GM21367 (cell line): ENCODE results near the gene OR9K2.
"Not testable (repeated sequence)": the region's sequence is repeated elsewhere in the genome, so short reads cannot be mapped to it uniquely, and the experiment has no call there.

Experiments used
- ATAC-seq: cut with Tn5 transposase; IDR thresholded peaks from one replicate; pipeline ENCODE4 v1.9.1; 2021; ENCODE audit not compliant: unreplicated experiment

Gene OR9K2

GRCh38 chr12:55126106-55126505 lies at the start of gene OR9K2:
Gene OR9K2, plus strand, starts transcription at chr12:55126406. Its CDS starts 3,429 bp downstream, at chr12:55129835.
- ATAC-seq, result no peak

GRCh38 chr12:55092579-55092978 lies 33.6 kb upstream of the OR9K2 start:
- no peak for ATAC-seq

- ATAC-seq, result no peak
Measured at GRCh38 chr12:55112378-55112875, 13.8 kb upstream of the OR9K2 start.

GRCh38 chr12:55116152-55116551 lies 10.1 kb upstream of the OR9K2 start:
- no peak for ATAC-seq

- ATAC-seq, result no peak
Measured at GRCh38 chr12:55132816-55133215, 6.6 kb downstream of the OR9K2 start.

GRCh38 chr12:55142669-55143565 lies 16.7 kb downstream of the OR9K2 start:
- ATAC-seq, result no peak

GRCh38 chr12:55143566-55143870 lies 17.3 kb downstream of the OR9K2 start:
- no peak for ATAC-seq

GRCh38 chr12:55167010-55167640 lies 40.9 kb downstream of the OR9K2 start:
- ATAC-seq, result not testable (repeated sequence)

GRCh38 chr12:55171445-55171844 lies 45.2 kb downstream of the OR9K2 start:
- ATAC-seq, result no peak

GRCh38 chr12:55171846-55172245 lies 45.6 kb downstream of the OR9K2 start:
- not testable (repeated sequence) for ATAC-seq

- ATAC-seq, result no peak
Measured at GRCh38 chr12:55172686-55173085, 46.5 kb downstream of the OR9K2 start.

GRCh38 chr12:55173456-55173855 lies 47.2 kb downstream of the OR9K2 start:
- no peak for ATAC-seq
